ENCODE measurements around the gene ACOXL. TPM values are rescaled to one million over a fixed set of nuclear protein-coding genes. Genes with fewer than 3 reads are reported as not detected.

Gene ACOXL
- total RNA-seq, 1 donor from 2014 or later = 0.20 TPM

GRCh38 chr2:110900191-110900590 lies 167.8 kb downstream of the ACOXL start:
- DNase-seq (no peak), ATAC-seq (ENCODE audit: low read depth) (no peak)
- Mint-ChIP-seq H3K36me3 (ENCODE audit: low read depth) (no peaks in the 10 kb centered on the region), H3K9me3 (peaks cover 9% of the 10 kb centered on the region), H3K27me3 (peaks cover 4% of the 10 kb centered on the region), H3K27ac (no peak overlapping the region), H3K4me1 (no peaks in the 10 kb centered on the region), H3K4me3 (no peak overlapping the region)
- ChIA-PET CTCF (no interaction called here), POLR2A (no interaction called here)
- intact Hi-C loops (cut with micrococcal nuclease) = no loop called here
- TF ChIP-seq CTCF (IDR thresholded peaks at IDR 0.05) = no peak

GRCh38 chr2:110903548-110903947 lies 171.2 kb downstream of the ACOXL start:
- Mint-ChIP-seq H3K4me1 (no peaks in the 10 kb centered on the region), H3K27me3 (peaks cover 2% of the 10 kb centered on the region), H3K36me3 (ENCODE audit: low read depth) (no peaks in the 10 kb centered on the region), H3K4me3 (no peak overlapping the region), H3K27ac (no peak overlapping the region), H3K9me3 (no peaks in the 10 kb centered on the region)
- no peak for DNase-seq
- TF ChIP-seq CTCF (IDR thresholded peaks at IDR 0.05) = no peak
- ATAC-seq (ENCODE audit: low read depth) = no peak
- ChIA-PET POLR2A (no interaction called here), CTCF (no interaction called here)
- intact Hi-C loops (cut with micrococcal nuclease) = no loop called here

GRCh38 chr2:110904116-110904778 lies 171.9 kb downstream of the ACOXL start:
- Mint-ChIP-seq H3K9me3 (no peaks in the 10 kb centered on the region), H3K4me3 (no peak overlapping the region), H3K27me3 (peaks cover 1% of the 10 kb centered on the region), H3K27ac (no peak overlapping the region), H3K4me1 (no peaks in the 10 kb centered on the region), H3K36me3 (ENCODE audit: low read depth) (no peaks in the 10 kb centered on the region)
- no peak for DNase-seq
- ChIA-PET POLR2A (no interaction called here), CTCF (no interaction called here)
- intact Hi-C loops (cut with micrococcal nuclease) = no loop called here
- no peak for TF ChIP-seq CTCF (IDR thresholded peaks at IDR 0.05)
- ATAC-seq (ENCODE audit: low read depth) = no peak

GRCh38 chr2:110904779-110905148 lies 172.4 kb downstream of the ACOXL start:
- no peaks in the 10 kb centered on the region for H3K9me3 Mint-ChIP-seq
- no peak overlapping the region for H3K27ac Mint-ChIP-seq
- H3K4me1 Mint-ChIP-seq = no peaks in the 10 kb centered on the region
- intact Hi-C loops (cut with micrococcal nuclease) = no loop called here
- no peak for TF ChIP-seq CTCF (IDR thresholded peaks at IDR 0.05)
- H3K36me3 Mint-ChIP-seq (ENCODE audit: low read depth) = no peaks in the 10 kb centered on the region
- ChIA-PET POLR2A (no interaction called here), CTCF (no interaction called here)
- no peaks in the 10 kb centered on the region for H3K27me3 Mint-ChIP-seq
- DNase-seq (no peak), ATAC-seq (ENCODE audit: low read depth) (no peak)
- no peak overlapping the region for H3K4me3 Mint-ChIP-seq

- peaks cover 2% of the 10 kb centered on the region for H3K4me1 Mint-ChIP-seq
- no peaks in the 10 kb centered on the region for H3K27me3 Mint-ChIP-seq
- ATAC-seq (ENCODE audit: low read depth) (no peak), DNase-seq (no peak)
- no peaks in the 10 kb centered on the region for H3K9me3 Mint-ChIP-seq
- intact Hi-C loops (cut with micrococcal nuclease) = no loop called here
- ChIA-PET POLR2A (no interaction called here), CTCF (no interaction called here)
- TF ChIP-seq CTCF (IDR thresholded peaks at IDR 0.05) = no peak
- H3K36me3 Mint-ChIP-seq (ENCODE audit: low read depth) = no peaks in the 10 kb centered on the region
- H3K4me3 Mint-ChIP-seq = no peak overlapping the region
- no peak overlapping the region for H3K27ac Mint-ChIP-seq
These were observed 172.8 kb downstream of the ACOXL start for GRCh38 chr2:110905217-110905616.
